ENCODE measurements around the gene SSRP1.
A peak's percentile ranks its signal among the peaks of the same experiment; 100 is the strongest.

The SSRP1 gene

GRCh38 chr11:57324886-57325734 lies 10.6 kb downstream of the SSRP1 start, which contains the start of gene TNKS1BP1:
Gene TNKS1BP1, minus strand, starts transcription at chr11:57324952. Its CDS starts 3,067 bp downstream, at chr11:57321885.
- H3K4me3 ChIP-seq (ENCODE audit: low read depth, low read length), result peak within 1 kb of the TSS; percentile 76
- TF ChIP-seq CTCF (IDR thresholded peaks at IDR 0.05; ENCODE audit: low read depth, low read length) (no peak), MYC (IDR thresholded peaks at IDR 0.05; ENCODE audit: low read depth, low read length) (peak; percentile 71; the same call in 1 of the 2 replicates), POLR2A (IDR thresholded peaks at IDR 0.05; ENCODE audit: extremely low read depth, insufficient read length) (peak; percentile 76)
- TF ChIP-seq, protein P1, sequence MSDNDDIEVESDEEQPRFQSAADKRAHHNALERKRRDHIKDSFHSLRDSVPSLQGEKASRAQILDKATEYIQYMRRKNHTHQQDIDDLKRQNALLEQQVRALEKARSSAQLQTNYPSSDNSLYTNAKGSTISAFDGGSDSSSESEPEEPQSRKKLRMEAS (IDR thresholded peaks at IDR 0.05; ENCODE audit: low read depth, low read length), result peak; percentile 62; the same call in 1 of the 2 replicates
- peak; percentile 98 for DNase-seq (ENCODE audit: low read depth)

DNA sequence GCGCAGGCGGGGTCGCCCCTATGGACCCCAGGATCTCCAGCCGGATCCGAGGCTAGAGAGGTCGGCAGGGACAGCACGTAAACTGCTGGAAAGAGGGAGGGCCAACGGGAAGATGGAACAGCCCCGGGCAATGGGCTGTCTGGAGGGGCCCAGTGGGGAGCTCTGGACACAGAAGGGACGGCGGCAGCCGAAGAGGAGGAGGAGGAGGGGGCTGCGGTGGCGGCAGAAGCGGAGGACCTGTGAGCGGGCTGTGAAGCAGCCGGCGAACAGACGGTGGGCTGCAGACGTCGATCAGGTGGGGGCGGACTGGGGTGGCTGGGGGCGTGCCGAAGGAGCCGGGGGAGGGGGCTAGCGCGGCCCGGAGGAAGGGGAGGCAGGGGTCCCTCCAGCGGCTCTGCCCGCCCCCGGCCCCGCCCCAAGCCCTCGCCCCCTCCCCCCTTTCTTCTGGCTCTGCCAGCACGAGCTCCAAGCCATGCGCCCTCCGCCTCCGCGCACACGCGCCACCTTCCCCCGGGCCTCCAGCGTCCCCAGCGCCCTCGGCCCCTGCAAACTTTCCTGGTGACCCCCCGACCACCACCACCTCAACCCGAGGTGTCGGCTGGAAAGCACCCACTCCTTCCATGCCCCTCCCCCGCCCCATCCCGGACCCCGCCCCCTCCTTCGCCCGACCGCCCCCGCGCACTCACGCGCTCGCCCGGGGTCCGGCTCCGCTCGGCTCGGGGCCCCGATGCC lies 11.4 kb downstream of the SSRP1 start:
- DNase-seq (ENCODE audit: low read depth), result peak; percentile 61
- H3K4me3 ChIP-seq (ENCODE audit: low read depth, low read length), result peak overlapping the region; percentile 64
- TF ChIP-seq MYC (IDR thresholded peaks at IDR 0.05; ENCODE audit: low read depth, low read length) (peak; percentile 86), CTCF (IDR thresholded peaks at IDR 0.05; ENCODE audit: low read depth, low read length) (no peak), POLR2A (IDR thresholded peaks at IDR 0.05; ENCODE audit: extremely low read depth, insufficient read length) (no peak)
- TF ChIP-seq, protein P1 (IDR thresholded peaks at IDR 0.05; ENCODE audit: low read depth, low read length), result peak; percentile 48; the same call in 1 of the 2 replicates

DNA sequence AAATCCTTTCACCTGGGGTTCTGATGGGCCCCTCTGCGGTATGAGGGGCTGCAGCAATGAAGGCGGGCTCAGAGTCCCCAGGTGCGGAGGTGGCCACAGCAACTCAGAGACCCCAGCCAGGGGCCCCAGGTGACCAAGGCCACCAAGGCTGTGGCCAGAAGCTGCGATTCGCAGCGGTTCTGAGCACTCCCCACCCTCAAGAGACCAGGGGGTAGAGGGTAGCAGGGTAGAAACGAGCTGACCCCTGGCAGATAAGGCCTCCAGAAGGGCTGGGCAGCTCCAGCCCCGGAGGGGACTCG lies 11.9 kb downstream of the SSRP1 start:
- peak overlapping the region; percentile 64 for H3K4me3 ChIP-seq (ENCODE audit: low read depth, low read length)
- no peak for DNase-seq (ENCODE audit: low read depth)
- TF ChIP-seq, protein P1 (IDR thresholded peaks at IDR 0.05; ENCODE audit: low read depth, low read length), result no peak
- TF ChIP-seq MYC (IDR thresholded peaks at IDR 0.05; ENCODE audit: low read depth, low read length) (no peak), CTCF (IDR thresholded peaks at IDR 0.05; ENCODE audit: low read depth, low read length) (no peak), POLR2A (IDR thresholded peaks at IDR 0.05; ENCODE audit: extremely low read depth, insufficient read length) (no peak)

DNA sequence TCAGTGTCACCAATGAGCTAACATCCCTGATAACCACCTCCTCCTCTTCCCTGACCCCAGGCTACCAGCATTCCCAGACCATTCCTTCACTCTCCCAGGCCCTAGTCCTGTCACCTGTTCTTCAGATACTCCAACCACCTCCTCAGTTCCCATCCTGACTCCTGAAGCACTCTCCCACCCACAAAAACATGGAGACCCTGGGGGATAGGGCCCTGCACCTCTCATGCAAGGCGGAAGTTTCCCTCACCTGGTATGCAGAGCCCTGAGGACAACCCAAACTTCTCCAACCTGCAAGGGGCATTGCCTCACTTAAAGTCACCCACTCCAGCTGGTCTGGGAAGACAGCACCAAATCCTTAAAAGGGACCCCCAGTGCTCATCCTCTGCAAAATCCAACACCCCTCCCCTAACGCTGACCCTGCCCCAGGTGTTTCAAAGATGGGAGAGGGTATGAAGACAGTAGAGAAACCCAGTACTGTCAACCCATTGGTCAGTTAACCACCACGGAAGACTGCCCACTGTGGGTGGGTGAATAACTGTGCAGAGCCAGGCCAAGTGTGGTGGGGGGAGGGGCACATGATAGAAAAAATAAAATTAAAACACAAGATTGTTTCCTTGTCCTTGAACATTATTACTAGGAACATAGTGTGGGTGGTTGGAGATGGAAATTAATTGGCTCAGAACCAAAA lies 12.4 kb downstream of the SSRP1 start:
- no peak for TF ChIP-seq MYC (IDR thresholded peaks at IDR 0.05; ENCODE audit: low read depth, low read length)
- no peak for TF ChIP-seq CTCF (IDR thresholded peaks at IDR 0.05; ENCODE audit: low read depth, low read length)
- TF ChIP-seq POLR2A (IDR thresholded peaks at IDR 0.05; ENCODE audit: extremely low read depth, insufficient read length), result no peak
- TF ChIP-seq, protein P1 (IDR thresholded peaks at IDR 0.05; ENCODE audit: low read depth, low read length), result no peak
- no peak overlapping the region for H3K4me3 ChIP-seq (ENCODE audit: low read depth, low read length)
- no peak for DNase-seq (ENCODE audit: low read depth)

DNA sequence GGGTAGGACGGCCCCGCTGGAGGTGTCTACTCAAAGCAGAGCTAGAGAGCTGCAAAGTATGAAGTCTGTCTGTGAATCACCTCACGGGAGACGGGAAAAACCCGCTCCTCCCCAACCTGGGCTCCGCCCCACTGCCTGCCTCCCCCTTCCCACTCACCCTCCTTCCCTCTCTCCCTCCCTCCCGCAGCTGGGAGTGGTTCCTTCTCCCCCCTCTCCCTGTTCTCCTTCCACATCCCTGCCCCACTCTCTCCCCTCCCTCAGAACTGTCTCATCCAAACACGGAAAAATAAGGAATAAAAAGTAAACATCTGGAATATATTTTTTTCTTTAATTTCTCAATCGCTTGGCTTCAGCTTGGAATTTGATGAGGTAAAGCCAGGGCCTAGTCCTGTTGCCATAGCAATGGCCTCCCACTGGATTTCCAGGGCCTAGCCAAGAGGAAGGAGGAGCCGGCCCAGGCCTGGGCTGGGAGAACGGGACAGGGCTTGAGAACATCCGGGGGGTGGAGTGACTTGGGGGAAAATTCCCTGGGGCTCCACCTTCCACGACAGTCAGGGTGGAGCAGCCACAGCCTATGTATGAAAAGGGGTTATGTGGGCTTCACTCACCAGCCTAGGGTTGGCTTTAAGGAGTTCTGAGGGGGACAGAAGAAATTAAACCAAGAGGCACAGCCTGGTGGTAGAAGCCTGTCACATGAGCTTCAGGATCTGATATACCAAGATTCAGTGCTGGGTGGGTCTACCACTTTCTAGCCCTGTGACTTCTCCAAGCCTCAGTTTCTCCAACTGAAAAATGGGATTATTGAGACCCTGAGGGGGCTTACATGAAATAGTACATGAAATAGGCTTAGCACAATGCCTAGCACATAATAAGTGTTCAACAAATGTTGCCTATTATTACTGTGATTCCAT lies 13.2 kb downstream of the SSRP1 start:
- no peak overlapping the region for H3K4me3 ChIP-seq (ENCODE audit: low read depth, low read length)
- DNase-seq (ENCODE audit: low read depth), result no peak
- TF ChIP-seq, protein P1 (IDR thresholded peaks at IDR 0.05; ENCODE audit: low read depth, low read length), result no peak
- no peak for TF ChIP-seq POLR2A (IDR thresholded peaks at IDR 0.05; ENCODE audit: extremely low read depth, insufficient read length)
- TF ChIP-seq MYC (IDR thresholded peaks at IDR 0.05; ENCODE audit: low read depth, low read length), result no peak
- TF ChIP-seq CTCF (IDR thresholded peaks at IDR 0.05; ENCODE audit: low read depth, low read length), result no peak

Data from NB4 (cell line).